HEK293T (cell line): ENCODE measurements around the gene TCF15.
A peak's percentile ranks its signal among the peaks of the same experiment; 100 is the strongest.

ENCODE experiments used
- CTCF ChIA-PET: fragments of 350-600 bp; formaldehyde crosslinking; extraction: SDS; loops from one replicate; lab custom pipeline; 2021; ENCODE audit warnings: antibody characterized with exemption, inconsistent platforms; lab: Yijun Ruan, JAX
- POLR2A ChIA-PET: fragments of 350-600 bp; formaldehyde crosslinking; extraction: SDS; loops from one replicate; lab custom pipeline; 2020; ENCODE audit warnings: antibody characterized with exemption, inconsistent platforms; lab: Yijun Ruan, JAX
- DNase-seq: peaks from one replicate; pipeline ENCODE4 v3.0.0; 2012; ENCODE audit warnings: mixed read lengths; ENCODE audit errors: extremely low spot score
- ARNT ChIP-seq: fragments of 450-650 bp; IDR thresholded peaks from 2 replicates; pipeline ENCODE4 v1.6.1; 2017; ENCODE audit warnings: mild to moderate bottlenecking
- BHLHE40 ChIP-seq: fragments of 450-650 bp; IDR thresholded peaks from 2 replicates; pipeline ENCODE4 v1.6.1; 2016; ENCODE audit warnings: mild to moderate bottlenecking, moderate library complexity, borderline replicate concordance
- CTBP1 ChIP-seq: fragments of 450-650 bp; IDR thresholded peaks from 2 replicates; pipeline ENCODE4 v1.6.1; 2016; ENCODE audit warnings: borderline replicate concordance
- ELF4 ChIP-seq: fragments of 450-650 bp; IDR thresholded peaks from 2 replicates; pipeline ENCODE4 v1.6.1; 2017; ENCODE audit warnings: antibody characterized with exemption
- FOXA1 ChIP-seq: fragments of 450-650 bp; IDR thresholded peaks from 2 replicates; pipeline ENCODE4 v1.6.1; 2016; ENCODE audit warnings: mild to moderate bottlenecking
- FOXK2 ChIP-seq: fragments of 450-650 bp; IDR thresholded peaks from 2 replicates; pipeline ENCODE4 v1.6.1; 2016; ENCODE audit warnings: mild to moderate bottlenecking
- FOXM1 ChIP-seq: fragments of 450-650 bp; IDR thresholded peaks from 2 replicates; pipeline ENCODE4 v1.6.1; 2017; ENCODE audit warnings: mild to moderate bottlenecking, borderline replicate concordance
- HDGF ChIP-seq: fragments of 450-650 bp; IDR thresholded peaks from 2 replicates; pipeline ENCODE4 v1.6.1; 2017; ENCODE audit warnings: antibody characterized with exemption, borderline replicate concordance
- L3MBTL2 ChIP-seq: fragments of 450-650 bp; conservative IDR thresholded peaks from 2 replicates; pipeline ENCODE4 v1.6.1; 2016; ENCODE audit warnings: mild to moderate bottlenecking
- LEF1 ChIP-seq: fragments of 450-650 bp; IDR thresholded peaks from 2 replicates; pipeline ENCODE4 v1.6.1; 2017; ENCODE audit warnings: mild to moderate bottlenecking, borderline replicate concordance
- NFRKB ChIP-seq: fragments of 450-650 bp; IDR thresholded peaks from 2 replicates; pipeline ENCODE4 v1.6.1; 2016; ENCODE audit warnings: mild to moderate bottlenecking, moderate library complexity
- SP1 ChIP-seq: fragments of 450-650 bp; IDR thresholded peaks from 2 replicates; pipeline ENCODE4 v1.6.1; 2017
- SUZ12 ChIP-seq: fragments of 450-650 bp; IDR thresholded peaks from 2 replicates; pipeline ENCODE4 v1.6.1; 2016; ENCODE audit warnings: mild to moderate bottlenecking
- TARDBP ChIP-seq: fragments of 450-650 bp; IDR thresholded peaks from 2 replicates; pipeline ENCODE4 v1.6.1; 2016
- ZNF384 ChIP-seq: fragments of 450-650 bp; IDR thresholded peaks from 2 replicates; pipeline ENCODE4 v1.6.1; 2016
- TF ChIP-seq, protein P1 (sequence below): fragments of 450-650 bp; IDR thresholded peaks from 2 replicates; pipeline ENCODE4 v1.6.1; 2016

The TCF15 gene

DNA sequence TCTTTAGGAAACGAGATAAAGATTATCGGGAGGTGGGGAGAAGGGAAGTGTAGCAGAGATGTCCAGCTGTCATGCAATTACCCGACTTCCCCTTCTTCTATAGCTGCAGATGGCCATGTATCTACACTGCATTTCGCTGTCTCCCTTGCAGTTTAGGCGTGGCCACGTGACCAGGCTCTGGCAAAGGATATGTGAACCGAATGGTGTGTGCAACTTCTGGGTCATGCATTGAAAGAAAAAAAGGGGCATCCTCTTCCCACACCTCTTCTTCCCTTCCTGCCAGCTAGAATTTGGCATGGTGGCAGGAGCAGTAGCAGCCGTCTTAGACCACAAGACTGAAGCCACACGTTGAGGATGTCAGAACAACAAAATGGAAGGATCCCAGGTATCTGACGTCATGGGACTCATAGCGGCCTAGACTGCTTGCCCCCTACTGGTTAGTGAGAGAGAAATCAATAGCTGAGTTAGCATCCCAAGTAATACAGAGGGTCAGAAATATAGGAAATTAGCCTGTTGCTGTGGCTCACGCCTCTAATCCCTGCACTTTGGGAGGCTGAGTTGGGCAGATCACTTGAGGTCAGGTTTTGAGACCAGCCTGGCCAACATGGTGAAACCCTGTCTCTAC lies 32.8 kb downstream of the TCF15 start:
- POLR2A ChIA-PET: no interaction called here
- CTCF ChIA-PET: interaction anchor here (1.0 kb wide), 2 partner anchors 10 to 15 kb away, joined by 3 to 4 read pairs; no protein-coding TSS in a partner anchor
- peak; percentile 45 for DNase-seq
- no peak for TF ChIP-seq L3MBTL2
- no peak for TF ChIP-seq ELF4
- TF ChIP-seq SUZ12: no peak

DNA sequence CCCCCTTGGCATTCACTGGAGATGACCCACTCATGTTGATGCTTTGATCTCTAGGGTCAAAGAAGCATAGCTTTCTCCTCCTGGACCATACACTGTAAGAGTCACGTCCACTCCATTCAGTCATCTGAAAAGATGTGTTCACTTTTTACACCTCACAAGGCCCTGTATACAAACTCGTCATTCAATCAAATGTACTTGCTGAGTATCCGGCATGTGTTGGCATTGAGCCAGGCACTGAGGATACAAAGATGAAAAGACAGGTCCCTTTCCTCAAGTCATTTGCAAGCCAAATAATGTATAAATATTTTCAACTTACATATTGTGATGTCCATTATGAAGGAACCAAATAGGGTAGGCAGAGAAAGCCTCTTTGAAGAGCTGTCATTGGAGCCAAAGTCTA lies 34.0 kb downstream of the TCF15 start:
- no peak for DNase-seq
- CTCF ChIA-PET: interaction anchor here (0.8 to 1.0 kb wide), 3 partner anchors 12 to 69 kb away, joined by 3 to 4 read pairs (median 4); no protein-coding TSS in a partner anchor
- POLR2A ChIA-PET: no interaction called here
- TF ChIP-seq SUZ12 (no peak), FOXA1 (no peak), ARNT (no peak), TARDBP (no peak), NFRKB (no peak), FOXM1 (no peak), FOXK2 (no peak), L3MBTL2 (no peak)

DNA sequence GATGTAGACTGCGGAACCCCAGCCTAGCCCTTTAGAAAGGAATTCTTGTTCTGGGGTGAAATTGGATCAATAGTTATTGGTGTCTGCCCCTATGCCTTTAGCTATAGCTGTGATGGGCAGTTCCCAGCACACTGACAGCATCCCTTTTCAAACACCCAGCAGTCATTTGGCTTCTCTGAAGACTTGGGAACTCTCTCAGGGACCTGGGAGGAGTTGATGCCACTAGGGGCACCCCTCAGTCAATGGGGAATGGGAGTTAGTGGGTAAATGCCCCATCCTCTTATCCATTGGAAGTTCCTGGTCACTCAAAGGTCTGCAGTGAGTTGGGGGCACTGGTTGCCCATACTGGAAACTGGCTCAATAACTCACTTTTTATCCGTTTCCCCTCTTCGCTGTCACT lies 34.9 kb downstream of the TCF15 start:
- DNase-seq: no peak
- ChIA-PET POLR2A (no interaction called here), CTCF (interaction anchor here (0.8 kb wide), 3 partner anchors 11 to 221 kb away, joined by 3 to 4 read pairs (median 4); no protein-coding TSS in a partner anchor)
- TF ChIP-seq FOXM1 (no peak), NFRKB (no peak), HDGF (no peak)

DNA sequence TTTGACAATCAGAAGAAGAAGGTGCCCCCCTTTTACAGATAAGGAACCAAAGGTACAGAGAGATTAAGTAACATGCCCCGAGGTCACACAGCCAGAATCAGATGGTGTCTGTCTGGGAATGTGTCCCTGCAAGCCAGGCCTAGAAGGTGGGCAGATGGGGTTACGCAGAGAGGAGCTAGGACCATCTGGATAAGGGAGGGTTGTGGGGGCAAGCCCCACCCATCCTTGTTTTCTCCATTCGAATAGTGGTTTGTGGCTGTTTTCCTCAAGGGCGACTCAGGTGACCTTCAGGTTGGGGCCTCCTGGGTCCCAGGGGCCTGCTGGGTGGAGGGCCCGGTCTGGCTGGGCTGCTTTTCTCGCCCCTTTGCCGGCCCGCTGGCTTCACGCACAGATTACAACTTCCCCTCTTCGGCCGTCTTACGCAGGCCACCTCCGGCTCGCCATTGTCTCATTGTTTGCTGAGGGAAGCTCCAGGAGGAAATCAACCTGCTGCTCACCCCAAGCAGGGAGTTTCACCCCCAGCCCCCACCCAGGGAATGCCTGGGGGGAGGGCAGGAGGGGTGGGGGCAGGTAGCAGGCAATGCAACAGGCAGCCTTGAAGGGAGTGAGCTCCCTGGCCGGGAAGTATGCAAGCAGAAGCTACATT lies 35.7 kb downstream of the TCF15 start:
- ChIA-PET CTCF (interaction anchor here (0.8 kb wide), 1 partner anchor 220 kb away, joined by 3 read pairs; no protein-coding TSS in a partner anchor), POLR2A (no interaction called here)
- DNase-seq: no peak
- no peak for TF ChIP-seq FOXA1

DNA sequence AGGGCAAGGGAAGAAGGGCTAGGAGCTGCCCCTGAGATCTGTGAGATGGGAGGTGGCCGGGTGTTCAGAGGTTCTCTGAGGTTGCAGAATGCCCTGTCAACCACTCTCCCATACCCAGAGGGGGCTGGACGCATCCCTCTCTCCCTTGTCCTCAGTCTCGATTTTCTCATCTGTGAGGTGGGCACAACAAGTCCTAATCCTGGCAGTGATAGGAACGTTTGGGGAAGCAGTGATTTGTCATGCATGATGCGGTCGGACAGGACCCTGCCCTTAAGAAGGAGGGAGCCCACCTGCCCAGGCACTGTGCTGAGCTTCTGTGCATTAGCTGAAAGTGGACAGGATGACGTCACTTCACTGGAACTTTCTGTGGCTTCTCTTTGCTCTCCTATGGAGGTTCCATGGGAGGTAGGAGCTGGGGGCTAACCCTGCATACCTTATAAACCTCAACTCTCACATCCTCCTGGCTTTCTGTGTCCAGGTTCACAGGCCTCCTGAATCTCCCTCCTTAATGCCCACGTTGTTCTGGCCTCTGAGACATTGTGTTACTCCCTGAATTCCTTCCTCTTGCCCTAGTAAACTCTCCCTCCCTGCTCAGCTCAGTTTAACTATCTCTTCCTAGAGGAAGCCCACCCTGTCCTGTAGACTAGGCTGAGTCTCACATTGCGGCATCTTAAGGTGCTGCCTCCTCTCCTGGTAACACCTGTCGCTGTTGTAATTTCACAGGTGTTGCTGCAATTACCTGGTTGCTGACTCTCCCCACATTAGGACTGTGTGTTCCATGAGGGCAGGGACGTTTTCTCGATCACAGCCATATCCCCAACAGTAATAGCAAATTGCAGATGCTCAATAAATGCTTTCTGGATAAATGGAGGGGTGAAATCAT lies 36.5 kb downstream of the TCF15 start:
- DNase-seq: no peak
- POLR2A ChIA-PET: interaction anchor here (1.2 kb wide), 1 partner anchor 30 kb away, joined by 5 read pairs; the partner anchor contains the start of gene CSNK2A1
- CTCF ChIA-PET: interaction anchor here (0.5 kb wide), 1 partner anchor 204 kb away, joined by 4 read pairs; no protein-coding TSS in a partner anchor
- TF ChIP-seq FOXM1 (no peak), SUZ12 (no peak), FOXA1 (no peak), ZNF384 (no peak), FOXK2 (no peak)

DNA sequence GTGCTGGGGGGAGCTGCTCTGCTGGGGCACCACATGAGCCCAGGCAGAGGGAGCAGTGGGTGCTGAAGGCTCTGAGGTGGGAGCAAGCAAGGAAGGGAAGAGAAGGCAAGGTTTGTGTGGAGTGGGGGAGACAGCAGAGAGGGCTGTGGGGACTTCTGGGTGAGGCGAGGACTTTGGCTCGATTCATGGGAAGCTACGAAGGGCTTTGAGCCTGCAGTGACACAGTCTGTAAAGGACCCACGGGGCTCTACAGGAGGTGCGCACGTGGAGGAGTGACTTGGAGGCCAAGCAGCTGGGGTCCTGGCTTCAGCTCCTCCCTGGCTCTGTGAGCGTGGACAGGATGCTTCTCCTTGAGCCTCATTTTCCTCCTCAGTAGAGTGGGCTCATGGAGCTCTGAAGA lies 37.4 kb downstream of the TCF15 start:
- DNase-seq: no peak
- CTCF ChIA-PET: no interaction called here
- POLR2A ChIA-PET: interaction anchor here (0.8 to 1.2 kb wide), 2 partner anchors 29 to 70 kb away, joined by 3 to 5 read pairs; partner anchors contain the start of gene CSNK2A1
- TF ChIP-seq, protein P1, sequence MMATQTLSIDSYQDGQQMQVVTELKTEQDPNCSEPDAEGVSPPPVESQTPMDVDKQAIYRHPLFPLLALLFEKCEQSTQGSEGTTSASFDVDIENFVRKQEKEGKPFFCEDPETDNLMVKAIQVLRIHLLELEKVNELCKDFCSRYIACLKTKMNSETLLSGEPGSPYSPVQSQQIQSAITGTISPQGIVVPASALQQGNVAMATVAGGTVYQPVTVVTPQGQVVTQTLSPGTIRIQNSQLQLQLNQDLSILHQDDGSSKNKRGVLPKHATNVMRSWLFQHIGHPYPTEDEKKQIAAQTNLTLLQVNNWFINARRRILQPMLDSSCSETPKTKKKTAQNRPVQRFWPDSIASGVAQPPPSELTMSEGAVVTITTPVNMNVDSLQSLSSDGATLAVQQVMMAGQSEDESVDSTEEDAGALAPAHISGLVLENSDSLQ: no peak
- TF ChIP-seq SP1 (no peak), LEF1 (no peak), NFRKB (no peak), ELF4 (no peak), CTBP1 (no peak), SUZ12 (no peak), ARNT (no peak), TARDBP (no peak), FOXA1 (no peak), ZNF384 (no peak), FOXM1 (no peak), L3MBTL2 (no peak), HDGF (no peak), BHLHE40 (no peak)

DNA sequence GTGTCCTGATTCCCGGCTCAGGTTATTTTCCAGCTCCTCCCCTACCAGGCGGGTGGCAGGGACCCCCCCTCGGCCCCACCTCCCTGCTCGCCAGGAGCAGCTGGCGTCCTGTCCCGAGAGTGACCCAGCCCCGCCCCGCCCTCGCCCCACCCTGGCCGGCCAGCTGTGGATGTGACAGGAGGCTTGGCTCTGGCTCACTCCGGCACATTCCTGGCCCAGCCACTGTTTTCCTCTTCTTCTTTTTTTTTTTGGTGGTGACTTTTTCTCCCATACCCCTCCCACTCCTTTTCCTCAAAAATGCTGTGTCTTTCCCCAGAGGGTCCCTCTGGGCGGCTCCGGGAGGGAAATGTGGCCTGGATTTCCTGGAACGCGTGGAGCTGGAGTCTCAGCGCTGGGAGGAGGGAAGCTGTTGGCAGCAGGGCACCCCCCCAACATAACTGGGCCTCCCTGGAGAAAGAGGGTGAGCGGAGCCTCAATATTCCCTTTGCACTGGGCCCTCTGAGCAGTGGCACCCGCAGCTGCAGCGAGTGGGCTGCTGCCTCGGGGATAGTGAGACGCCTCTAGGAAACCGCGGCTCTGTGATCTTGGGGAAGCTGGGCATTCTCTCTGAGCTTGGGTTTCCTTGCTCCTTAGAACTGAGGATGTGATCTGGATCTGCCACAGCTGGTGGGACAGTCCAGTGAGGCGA lies 38.2 kb downstream of the TCF15 start:
- CTCF ChIA-PET: interaction anchor here (1.1 kb wide), 1 partner anchor 10 kb away, joined by 3 read pairs; no protein-coding TSS in a partner anchor
- DNase-seq: no peak
- POLR2A ChIA-PET: no interaction called here

More for the DNA sequence above, 38.2 kb downstream of the TCF15 start:
- TF ChIP-seq NFRKB (no peak), SUZ12 (no peak), CTBP1 (no peak), FOXK2 (no peak), ZNF384 (no peak), HDGF (no peak), ARNT (no peak), FOXA1 (no peak), L3MBTL2 (no peak), LEF1 (no peak), TARDBP (no peak), BHLHE40 (no peak), FOXM1 (no peak), ELF4 (no peak)
- TF ChIP-seq, protein P1: no peak
